Sigmoid colon (tissue), 7 donors: ENCODE results near the gene IMPA2. TPM values are rescaled to one million over a fixed set of nuclear protein-coding genes. Genes with fewer than 3 reads are reported as not detected.
"Not testable (repeated sequence)": the region's sequence is repeated elsewhere in the genome, so short reads cannot be mapped to it uniquely, and the experiment has no call there.

Experiments
- DNase-seq: peaks from one replicate; pipeline ENCODE4 v3.0.0-alpha.2; 2019
- H3K27ac ChIP-seq, 4 donors: fragments of 200-600 bp; sonication (generic); one replicate each; pipeline ENCODE4 v1.5.1; 2016 to 2019; ENCODE audit warnings: mild to moderate bottlenecking in 1 of 4
- H3K27me3 ChIP-seq, 3 donors: fragments of 200-600 bp; sonication (generic); one replicate each; pipeline ENCODE4 v1.5.1; 2019; ENCODE audit warnings: mild to moderate bottlenecking in 1 of 3
- H3K36me3 ChIP-seq, 4 donors: fragments of 200-600 bp; sonication (generic); one replicate each; pipeline ENCODE4 v1.5.1; 2016 to 2019
- H3K4me1 ChIP-seq, 4 donors: fragments of 200-600 bp; sonication (generic); one replicate each; pipeline ENCODE4 v1.5.1; 2017 to 2019
- H3K4me3 ChIP-seq, 4 donors: fragments of 200-600 bp; sonication (generic); one replicate each; pipeline ENCODE4 v1.5.1; 2017 to 2019; ENCODE audit warnings: mild to moderate bottlenecking in 2 of 4, moderate library complexity in 1 of 4
- H3K9me3 ChIP-seq, 4 donors: fragments of 200-600 bp in 3 of 4; sonication (generic) in 3 of 4; one replicate each; pipeline versions ENCODE4 v1.5.1 to v1.6.1; 2013 to 2019
- EP300 ChIP-seq, 4 donors: sonication (generic); formaldehyde crosslinking; IDR thresholded peaks; one replicate each; pipeline ENCODE4 v1.6.1; 2017; ENCODE audit warnings: antibody characterized with exemption in 4 of 4
- POLR2A ChIP-seq, 2 donors: fragments of 450-650 bp; IDR thresholded peaks; one replicate each; pipeline ENCODE4 v1.6.1; 2016; ENCODE audit warnings: antibody characterized with exemption in 2 of 2, mild to moderate bottlenecking in 2 of 2, moderate library complexity in 2 of 2
- POLR2AphosphoS5 ChIP-seq, 4 donors: sonication (generic); formaldehyde crosslinking; IDR thresholded peaks; one replicate each; pipeline ENCODE4 v1.6.1; 2017; ENCODE audit warnings: antibody characterized with exemption in 4 of 4
- WGBS, 2 donors: extraction: QIAGEN DNeasy Blood & Tissue Kit; methylation state at CpG; one replicate each; pipeline ENCODE4 v1.1.7; 2013; 5-methylcytosine and 5-hydroxymethylcytosine counted together
- intact Hi-C: fragments of 100-400 bp; cut with DNase I; formaldehyde crosslinking; loops from one replicate; pipeline ENCODE4 v1.15.1; 2023
- polyA plus RNA-seq, 3 donors: library from polyadenylated mRNA; stranded (reverse); fragments of 200-250 nt; gene quantifications; one replicate each; pipeline ENCODE4 v1.2.3, GENCODE V29; 2013
- small RNA-seq, 3 donors: library from RNA; depleted of rRNA; stranded (forward); fragments of <200 nt; gene quantifications; one replicate each; pipeline ENCODE3, GENCODE V24; 2016
- total RNA-seq, 4 donors: library from RNA; depleted of rRNA; stranded (reverse); fragments of >200 nt; gene quantifications; one replicate each; pipeline ENCODE4 v1.1.0, GENCODE V29; 2016
- TF ChIP-seq, protein P1 (sequence below), 4 experiments: fragments of 450-650 bp in 3 of 4; fragments of 200-600 bp in 1 of 4; IDR thresholded peaks; one replicate each; pipeline ENCODE4 v1.5.1; 2016 to 2019; ENCODE audit warnings: antibody characterized with exemption in 4 of 4, mild to moderate bottlenecking in 3 of 4, moderate library complexity in 2 of 4
- donor health status: healthy with polysubstance abuse.
- donor health status: Bipolar disorder and iron deficiency.
- donor health status: healthy.

The IMPA2 gene
- total and polyA plus RNA-seq, 7 donors: 21.3 to 138 (median 66.5) TPM

DNA sequence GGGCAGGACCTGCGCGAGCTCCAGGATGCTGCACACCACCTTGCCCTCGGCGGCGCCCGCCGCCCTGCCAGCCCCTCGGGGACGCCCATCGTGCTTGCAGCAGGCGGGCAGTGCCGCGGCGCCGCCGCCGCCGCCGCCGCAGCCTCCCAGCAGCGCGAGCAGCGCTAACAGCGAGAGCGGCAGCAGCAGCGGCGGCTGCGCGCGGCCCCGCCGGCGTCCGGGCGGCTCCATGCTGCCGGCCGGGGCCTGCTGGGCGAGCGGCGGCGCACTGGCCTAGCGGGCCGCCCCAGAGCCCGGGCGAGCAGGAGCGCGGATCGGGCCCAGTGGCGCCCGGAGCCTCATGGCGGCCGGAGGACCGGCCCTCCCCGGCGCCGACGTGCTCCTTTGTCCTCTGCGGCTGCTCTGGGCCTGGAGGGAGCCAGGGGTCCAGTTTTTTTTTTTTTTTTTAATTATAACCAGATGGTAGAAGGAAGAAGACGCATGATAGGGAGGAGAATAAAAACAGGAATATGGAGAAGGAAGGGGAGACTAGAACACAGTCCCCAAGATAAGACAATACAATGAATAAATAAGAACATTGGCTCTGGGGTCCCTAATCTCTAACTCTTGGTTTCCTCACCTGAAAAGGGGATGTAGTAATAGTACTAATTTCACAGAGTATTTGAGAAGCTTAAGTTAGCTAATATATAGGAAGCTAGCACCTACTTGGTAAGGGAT, 95.3 kb downstream of the IMPA2 start:
- H3K9me3 ChIP-seq: no peaks in the 10 kb centered on the region
- TF ChIP-seq POLR2A (IDR thresholded peaks at IDR 0.05): no peak
- TF ChIP-seq, protein P1, sequence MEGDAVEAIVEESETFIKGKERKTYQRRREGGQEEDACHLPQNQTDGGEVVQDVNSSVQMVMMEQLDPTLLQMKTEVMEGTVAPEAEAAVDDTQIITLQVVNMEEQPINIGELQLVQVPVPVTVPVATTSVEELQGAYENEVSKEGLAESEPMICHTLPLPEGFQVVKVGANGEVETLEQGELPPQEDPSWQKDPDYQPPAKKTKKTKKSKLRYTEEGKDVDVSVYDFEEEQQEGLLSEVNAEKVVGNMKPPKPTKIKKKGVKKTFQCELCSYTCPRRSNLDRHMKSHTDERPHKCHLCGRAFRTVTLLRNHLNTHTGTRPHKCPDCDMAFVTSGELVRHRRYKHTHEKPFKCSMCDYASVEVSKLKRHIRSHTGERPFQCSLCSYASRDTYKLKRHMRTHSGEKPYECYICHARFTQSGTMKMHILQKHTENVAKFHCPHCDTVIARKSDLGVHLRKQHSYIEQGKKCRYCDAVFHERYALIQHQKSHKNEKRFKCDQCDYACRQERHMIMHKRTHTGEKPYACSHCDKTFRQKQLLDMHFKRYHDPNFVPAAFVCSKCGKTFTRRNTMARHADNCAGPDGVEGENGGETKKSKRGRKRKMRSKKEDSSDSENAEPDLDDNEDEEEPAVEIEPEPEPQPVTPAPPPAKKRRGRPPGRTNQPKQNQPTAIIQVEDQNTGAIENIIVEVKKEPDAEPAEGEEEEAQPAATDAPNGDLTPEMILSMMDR (IDR thresholded peaks at IDR 0.05): no peak
- intact Hi-C loops: loop anchor here (10.0 kb wide), 1 partner anchor 158 kb away; no protein-coding TSS in a partner anchor
- no peak for DNase-seq
- peak overlapping the region in 3 of 4 donors; percentile 21 to 39 (median 37) for H3K4me3 ChIP-seq
- H3K4me1 ChIP-seq: no peaks in the 10 kb centered on the region
- H3K36me3 ChIP-seq: no peaks in the 10 kb centered on the region
- WGBS, 2 donors: 39 to 44% methylated on average over 53 to 59 of the region's 59 CpGs
- H3K27ac ChIP-seq: peak overlapping the region; percentile 35 to 72 (median 64)
- H3K27me3 ChIP-seq: no peaks in the 10 kb centered on the region

DNA sequence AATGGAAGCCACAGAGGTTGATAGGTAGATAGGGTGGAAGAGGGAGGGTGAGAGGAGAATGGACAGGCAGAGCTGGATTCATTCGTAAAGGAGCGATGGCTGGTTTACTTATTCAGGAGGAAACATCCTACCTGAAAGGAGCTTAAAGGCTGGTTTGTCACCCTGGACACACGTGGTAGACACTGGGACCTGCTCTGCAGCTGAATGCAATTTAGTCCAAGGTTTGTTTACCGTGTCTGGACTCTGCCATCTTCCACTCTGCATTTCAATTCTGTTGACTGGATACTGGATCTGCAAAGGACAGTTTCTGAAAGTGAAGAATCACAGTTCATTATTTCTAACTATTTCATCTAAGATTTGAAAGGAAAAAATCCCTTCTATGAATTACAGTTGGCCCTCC, 96.7 kb downstream of the IMPA2 start:
- H3K27ac ChIP-seq, H3K36me3 ChIP-seq: not testable (repeated sequence)
- WGBS, 2 donors: 24 to 38% methylated on average over 2 of the region's 4 CpGs

DNA sequence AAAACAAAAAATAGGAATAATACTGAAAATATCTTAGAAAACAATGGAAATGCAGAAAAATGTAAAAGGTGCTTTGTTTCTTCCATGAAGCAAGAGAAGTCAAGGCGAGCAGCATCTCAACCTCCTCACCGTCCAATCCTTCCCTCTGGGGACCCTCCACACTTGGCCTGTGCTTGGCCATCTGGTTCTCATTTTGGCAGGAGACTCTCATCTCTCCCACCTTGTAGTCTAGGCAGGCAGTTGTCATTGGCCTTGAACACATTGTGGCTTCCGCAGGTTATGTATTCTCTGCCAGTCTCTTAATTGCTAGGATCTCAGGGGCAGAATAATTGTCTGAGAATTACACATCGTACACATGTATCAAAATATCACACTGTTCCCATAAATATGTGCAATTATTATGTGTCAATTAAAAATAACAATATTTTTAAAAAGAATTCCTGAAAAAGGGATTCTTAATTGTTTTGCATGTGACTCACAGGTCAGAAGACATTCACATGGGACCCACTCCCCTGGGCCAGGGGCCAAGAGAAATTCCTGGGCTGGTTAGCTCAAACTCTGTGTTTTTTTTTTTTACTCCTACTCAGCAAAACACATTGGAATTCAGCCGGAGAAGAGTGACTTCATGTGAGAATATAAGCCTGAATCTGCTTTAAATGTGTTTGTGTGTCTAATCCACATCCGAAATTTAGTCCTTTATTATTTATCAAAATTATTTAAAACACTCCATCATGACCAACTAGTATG, 98.4 kb downstream of the IMPA2 start:
- Histone ChIP-seq H3K9me3 (no peaks in the 10 kb centered on the region), H3K36me3 (no peaks in the 10 kb centered on the region), H3K4me1 (no peaks in the 10 kb centered on the region), H3K27me3 (no peaks in the 10 kb centered on the region), H3K4me3 (no peak overlapping the region), H3K27ac (no peak overlapping the region)
- 83 to 91% methylated on average over 6 of the region's 6 CpGs for WGBS, 2 donors
- DNase-seq: no peak
- no peak for TF ChIP-seq POLR2AphosphoS5 (IDR thresholded peaks at IDR 0.05)
- no peak for TF ChIP-seq EP300 (IDR thresholded peaks at IDR 0.05)
- TF ChIP-seq, protein P1 (IDR thresholded peaks at IDR 0.05): no peak
- TF ChIP-seq POLR2A (IDR thresholded peaks at IDR 0.05): no peak
- intact Hi-C loops: loop anchor here (10.0 kb wide), 1 partner anchor 155 kb away; no protein-coding TSS in a partner anchor

More for the DNA sequence above, 96.7 kb downstream of the IMPA2 start:
- H3K9me3 ChIP-seq, H3K27me3 ChIP-seq, H3K4me1 ChIP-seq, DNase-seq, H3K4me3 ChIP-seq: not testable (repeated sequence)
- intact Hi-C loops: loop anchor here (10.0 kb wide), 1 partner anchor 157 kb away; no protein-coding TSS in a partner anchor

Small RNA genes lying within 50 kb of the gene (small RNA-seq; reads per million reads assigned to genes)
- 0 reads per million in 3 donors for gene AP001542.1

Other genes starting within 250 kb of the IMPA2 start
- gene CHMP1B, start 130.1 kb upstream of the IMPA2 start, total RNA-seq: 10 to 100 TPM; 32.1 to 47.1 (median 38.2) TPM
- gene CHMP1B, start 130.1 kb upstream of the IMPA2 start, polyA plus RNA-seq: 100 to 1,000 TPM in 1 of 3 donors, 10 to 100 TPM in 2; 44.8 to 101 (median 75.1) TPM
- gene MPPE1, start 73.2 kb upstream of the IMPA2 start, total RNA-seq: 10 to 100 TPM; 16.4 to 32.7 (median 22.1) TPM
- 10 to 100 TPM; 19.4 to 34.6 (median 24.0) TPM for gene MPPE1, start 73.2 kb upstream of the IMPA2 start, polyA plus RNA-seq
- under 1 TPM in 1 of 4 donors, not detected in 3; 0.55 TPM for gene ANKRD62, start 112.3 kb downstream of the IMPA2 start, total RNA-seq
- under 1 TPM in 1 of 3 donors, not detected in 2; 0.03 TPM for gene ANKRD62, start 112.3 kb downstream of the IMPA2 start, polyA plus RNA-seq